Endothelial cell of umbilical vein (primary cell): ENCODE data around the gene TTC24. TPM values are rescaled to one million over a fixed set of nuclear protein-coding genes. Genes with fewer than 3 reads are reported as not detected.

Experiments
- BruUV-seq: library from RNA; stranded (reverse); fragments of 400-500 nt; replicated peaks from 2 replicates; lab custom pipeline; 2021; lab: Mats Ljungman, UMichigan
- CTCF ChIA-PET: fragments of 300-600, 350-600 bp; sonication (Branson Sonifier 250); formaldehyde crosslinking; loops from one replicate; lab custom pipeline; 2021; ENCODE audit warnings: antibody characterized with exemption, inconsistent platforms; lab: Charles Lee
- POLR2A ChIA-PET: fragments of 300-600, 350-600 bp; sonication (Branson Sonifier 250); formaldehyde crosslinking; loops from one replicate; lab custom pipeline; 2021; ENCODE audit warnings: antibody characterized with exemption, inconsistent platforms; lab: Charles Lee
- DNase-seq: peaks from one replicate; pipeline ENCODE4 v3.0.0-alpha.2; 2011; ENCODE audit warnings: low read depth, low spot score
- FAIRE-seq: peaks from 2 replicates; lab custom pipeline; 2011; peaks lifted over from hg19 to GRCh38; lab: Jason Lieb, UNC
- H2AFZ ChIP-seq: 2 replicates; pipeline ENCODE4 v1.6.0; 2012; ENCODE audit warnings: low read depth, low read length, control low read depth, inconsistent platforms
- H3K27ac ChIP-seq: 2 replicates; pipeline ENCODE4 v1.5.1; 2011; ENCODE audit warnings: low read depth, mild to moderate bottlenecking, control low read depth, low read length, moderate library complexity; ENCODE audit not compliant: insufficient read depth
- H3K27me3 ChIP-seq, 2 experiments: 2 replicates each; pipeline versions ENCODE4 v1.6.0 to v1.6.1; 2011; ENCODE audit warnings: low read length in 2 of 2, mixed read lengths in 1 of 2; ENCODE audit not compliant: control insufficient read depth in 2 of 2, insufficient read depth in 2 of 2
- H3K36me3 ChIP-seq, 2 experiments: 2 replicates in 1 of 2; 3 replicates in 1 of 2; pipeline ENCODE4 v1.5.1; 2011; ENCODE audit warnings: low read length in 2 of 2, mild to moderate bottlenecking in 1 of 2, moderate library complexity in 1 of 2; ENCODE audit not compliant: control insufficient read depth in 2 of 2, insufficient read depth in 2 of 2; ENCODE audit errors: extremely low read depth in 1 of 2
- H3K4me1 ChIP-seq: 3 replicates; pipeline ENCODE4 v1.5.1; 2011; ENCODE audit warnings: mild to moderate bottlenecking, low read length; ENCODE audit not compliant: control insufficient read depth, insufficient read depth; ENCODE audit errors: extremely low read depth
- H3K4me2 ChIP-seq: 2 replicates; pipeline ENCODE4 v1.6.1; 2011; ENCODE audit warnings: low read length, control low read depth, mixed read lengths; ENCODE audit not compliant: insufficient read depth
- H3K4me3 ChIP-seq, 3 experiments: fragments of 200-600 bp in 1 of 3; sonication (generic), shearing (Covaris generic) in 1 of 3; replicated peaks in 1 of 3; 2 replicates each; pipeline ENCODE4 v1.5.1; 2011 to 2016; ENCODE audit warnings: control low read depth in 3 of 3, low read length in 3 of 3, mild to moderate bottlenecking in 2 of 3, inconsistent platforms in 1 of 3, low read depth in 1 of 3, moderate library complexity in 1 of 3; ENCODE audit not compliant: insufficient read depth in 1 of 3
- H3K79me2 ChIP-seq: 2 replicates; pipeline ENCODE4 v1.6.0; 2012; ENCODE audit warnings: low read length, inconsistent platforms; ENCODE audit not compliant: control insufficient read depth, insufficient read depth
- H3K9ac ChIP-seq: replicated peaks from 2 replicates; pipeline ENCODE3; 2011; ENCODE audit warnings: low read length, control low read depth; ENCODE audit not compliant: insufficient read depth; ENCODE audit errors: extremely low read depth
- H3K9me1 ChIP-seq: replicated peaks from 3 replicates; pipeline ENCODE4 v1.6.0; 2011; ENCODE audit warnings: mild to moderate bottlenecking, low read length; ENCODE audit not compliant: control insufficient read depth, insufficient read depth; ENCODE audit errors: extremely low read depth
- H3K9me3 ChIP-seq: replicated peaks from 2 replicates; pipeline ENCODE4 v1.5.1; 2012; ENCODE audit warnings: low read length, inconsistent platforms; ENCODE audit not compliant: control insufficient read depth, insufficient read depth
- H4K20me1 ChIP-seq: replicated peaks from 2 replicates; pipeline ENCODE3; 2011; ENCODE audit warnings: mild to moderate bottlenecking, low read length; ENCODE audit not compliant: control insufficient read depth, insufficient read depth; ENCODE audit errors: extremely low read depth
- CTCF ChIP-seq, 2 donors: IDR thresholded peaks; 1 replicate in 1 of 2; 2 replicates in 1 of 2; pipeline ENCODE4 v1.5.1; 2011; ENCODE audit warnings: low read length in 2 of 2, mild to moderate bottlenecking in 2 of 2, moderate library complexity in 2 of 2, control low read depth in 1 of 2, inconsistent platforms in 1 of 2, low read depth in 1 of 2; ENCODE audit not compliant: insufficient read depth in 1 of 2; ENCODE audit errors: extremely low read depth in 1 of 2
- EZH2 ChIP-seq: IDR thresholded peaks from 2 replicates; pipeline ENCODE4 v1.6.1; 2012; ENCODE audit warnings: borderline replicate concordance, low read depth, mild to moderate bottlenecking, moderate library complexity, low read length, inconsistent platforms; ENCODE audit not compliant: severe bottlenecking
- FOS ChIP-seq: IDR thresholded peaks from 2 replicates; pipeline ENCODE4 v1.6.1; 2011; ENCODE audit warnings: mild to moderate bottlenecking, low read length, moderate library complexity, borderline replicate concordance; ENCODE audit not compliant: insufficient read depth
- GATA2 ChIP-seq: IDR thresholded peaks from 2 replicates; pipeline ENCODE4 v1.7.0; 2011; ENCODE audit warnings: low read depth, mild to moderate bottlenecking, moderate library complexity, mixed read lengths, low read length; ENCODE audit not compliant: insufficient read length, insufficient read depth
- JUN ChIP-seq: IDR thresholded peaks from 2 replicates; pipeline ENCODE4 v1.6.1; 2011; ENCODE audit warnings: borderline replicate concordance, low read depth; ENCODE audit not compliant: insufficient read length, insufficient read depth
- MAX ChIP-seq: IDR thresholded peaks from 2 replicates; pipeline ENCODE4 v1.6.1; 2011; ENCODE audit not compliant: insufficient read depth, insufficient read length
- MYC ChIP-seq: IDR thresholded peaks from one replicate; pipeline ENCODE4 v1.6.1; 2011; ENCODE audit warnings: mild to moderate bottlenecking, low read depth, low read length
- POLR2A ChIP-seq: IDR thresholded peaks from 2 replicates; pipeline ENCODE4 v1.6.1; 2012; ENCODE audit warnings: low read depth, mild to moderate bottlenecking, control low read depth, low read length
- POLR2AphosphoS5 ChIP-seq: IDR thresholded peaks from 2 replicates; pipeline ENCODE4 v1.6.1; 2012; ENCODE audit warnings: low read depth, mild to moderate bottlenecking, control low read depth, low read length, moderate library complexity; ENCODE audit not compliant: insufficient read depth
- dilution Hi-C: fragments of 300-500 bp; cut with MboI; formaldehyde crosslinking; loops from one replicate; pipeline ENCODE4 v1.15.0; 2019; ENCODE audit warnings: low sequenced_read_pairs; ENCODE audit not compliant: extremely low pct_ligation_motif_present
- intact Hi-C: fragments of 100-400 bp; cut with micrococcal nuclease; formaldehyde crosslinking; loops from one replicate; pipeline ENCODE4 v1.10.0; 2022
- polyA plus RNA-seq, 4 experiments: library from polyadenylated mRNA; depleted of rRNA in 3 of 4; stranded (reverse) in 3 of 4; unstranded in 1 of 4; fragments of >200 nt; gene quantifications; 2 replicates each; pipeline versions ENCODE4 v1.2.1 to v1.2.3, GENCODE V29; 2011 to 2012; ENCODE audit warnings: missing spikeins in 1 of 4
- total RNA-seq: library from RNA; stranded (reverse); gene quantifications from 2 replicates; pipeline ENCODE4 v1.2.3, GENCODE V29; 2021

Gene TTC24
- total and polyA plus RNA-seq, 2 donors (not counting 3 experiments of a cell fraction or from before 2014, with no cell fraction given) = not detected

GRCh38 chr1:156560585-156561163 is 18.8 kb upstream of the TTC24 start:
- TF ChIP-seq EZH2 (no peak), MAX (no peak), MYC (no peak), JUN (no peak), POLR2AphosphoS5 (no peak), CTCF (IDR thresholded peaks at IDR 0.05; ENCODE audit: extremely low read depth in 1 of 2, insufficient read depth in 1 of 2, low read depth in 1 of 2, low read length in 2 of 2) (no peak), FOS (no peak), GATA2 (no peak), POLR2A (no peak)
- Histone ChIP-seq H3K4me2 (no peak overlapping the region), H3K27ac (no peak overlapping the region), H4K20me1 (no peaks in the 10 kb centered on the region), H3K27me3 (no peaks in the 10 kb centered on the region), H3K4me1 (no peaks in the 10 kb centered on the region), H2AFZ (no peak overlapping the region), H3K4me3 (no peak overlapping the region), H3K9me3 (no peaks in the 10 kb centered on the region), H3K36me3 (peaks cover 12 to 23% of the 10 kb centered on the region in 2 experiments), H3K9me1 (no peaks in the 10 kb centered on the region), H3K9ac (no peak overlapping the region), H3K79me2 (no peaks in the 10 kb centered on the region)
- no peak for DNase-seq
- intact Hi-C loops (loop anchor here (10.0 kb wide), 1 partner anchor 1074 kb away; no protein-coding TSS in a partner anchor), dilution Hi-C loops (no loop called here)
- no peak for FAIRE-seq
- BruUV-seq = no TSS peak
- POLR2A ChIA-PET = no interaction called here
- CTCF ChIA-PET = interaction anchor here (1.0 kb wide), 1 partner anchor 80 kb away, joined by 3 read pairs; no protein-coding TSS in a partner anchor
